HCT116 (cell line): ENCODE results near the gene IP6K3. TPM values are rescaled to one million over a fixed set of nuclear protein-coding genes. Genes with fewer than 3 reads are reported as not detected.

Source experiments
- ATAC-seq: fragments of 200-7000 bp; cut with Tn5 transposase; 2 replicates; pipeline ENCODE4 v1.9.1; 2020; ENCODE audit warnings: mild to moderate bottlenecking, moderate library complexity
- BruUV-seq: library from RNA; stranded (reverse); fragments of 400-500 nt; replicated peaks from 2 replicates; lab custom pipeline; 2021; lab: Mats Ljungman, UMichigan
- CTCF ChIA-PET: fragments of 300-600 bp; sonication (Branson Sonifier 250); formaldehyde crosslinking; loops from one replicate; lab custom pipeline; 2021; ENCODE audit warnings: antibody characterized with exemption; lab: Charles Lee
- POLR2A ChIA-PET: fragments of 300-600, 350-600 bp; sonication (Branson Sonifier 250); formaldehyde crosslinking; loops from one replicate; lab custom pipeline; 2021; ENCODE audit warnings: antibody characterized with exemption; lab: Charles Lee
- RAD21 ChIA-PET, 2 experiments: fragments of 300-600 bp; sonication (Branson Sonifier 250); formaldehyde crosslinking; loops; one replicate each; lab custom pipeline; 2023; ENCODE audit warnings: low total read pairs in 2 of 2; ENCODE audit not compliant: uncharacterized antibody in 2 of 2, unreplicated experiment in 2 of 2, low non-redundant PET in 1 of 2; lab: Charles Lee
- DNase-seq: peaks from one replicate; pipeline ENCODE4 v3.0.0-alpha.2; 2010; ENCODE audit warnings: low read depth, low spot score
- H2AFZ ChIP-seq: fragments of 200-600 bp; shearing (Covaris generic), sonication (generic); 2 replicates; pipeline ENCODE4 v1.6.1; 2017; ENCODE audit warnings: low read depth, mixed run types, mixed read lengths, antibody characterized with exemption, low read length; ENCODE audit not compliant: poor library complexity, severe bottlenecking
- H3K27ac ChIP-seq: 2 replicates; pipeline ENCODE4 v1.5.1; 2012; ENCODE audit warnings: low read depth, low read length
- H3K27me3 ChIP-seq: fragments of 200-600 bp; sonication (generic); 2 replicates; pipeline ENCODE4 v1.6.1; 2016; ENCODE audit warnings: mixed run types, low read length, mixed read lengths; ENCODE audit not compliant: insufficient read depth
- H3K36me3 ChIP-seq, 2 experiments: fragments of 200-500 bp in 1 of 2; fragments of 200-600 bp in 1 of 2; sonication (Bioruptor generic) in 1 of 2; sonication (generic) in 1 of 2; 2 replicates each; pipeline versions ENCODE4 v1.5.1 to v1.6.1; 2014 to 2016; ENCODE audit warnings: low read length in 2 of 2, inconsistent platforms in 1 of 2, mixed read lengths in 1 of 2, mixed run types in 1 of 2; ENCODE audit not compliant: insufficient read depth in 2 of 2, control insufficient read depth in 1 of 2
- H3K4me1 ChIP-seq, 2 experiments: fragments of 200-600 bp in 1 of 2; sonication (generic) in 1 of 2; 2 replicates each; pipeline versions ENCODE4 v1.5.1 to v1.6.1; 2012 to 2017; ENCODE audit warnings: low read length in 2 of 2, inconsistent platforms in 1 of 2, mild to moderate bottlenecking in 1 of 2, mixed read lengths in 1 of 2, mixed run types in 1 of 2, moderate library complexity in 1 of 2; ENCODE audit not compliant: insufficient read depth in 2 of 2, control insufficient read depth in 1 of 2
- H3K4me2 ChIP-seq: fragments of 200-600 bp; sonication (generic); 2 replicates; pipeline ENCODE4 v1.6.1; 2017; ENCODE audit warnings: mixed run types, low read length, mixed read lengths
- H3K4me3 ChIP-seq, 2 experiments: fragments of 200-600 bp in 1 of 2; sonication (generic) in 1 of 2; replicated peaks in 1 of 2; 2 replicates each; pipeline ENCODE4 v1.5.1; 2011 to 2016; ENCODE audit warnings: low read length in 2 of 2, control low read depth in 1 of 2, low read depth in 1 of 2, mild to moderate bottlenecking in 1 of 2, mixed read lengths in 1 of 2, mixed run types in 1 of 2
- H3K79me2 ChIP-seq: fragments of 200-600 bp; sonication (generic); 2 replicates; pipeline ENCODE4 v1.6.1; 2017; ENCODE audit warnings: mild to moderate bottlenecking, mixed run types, low read length, moderate library complexity, mixed read lengths; ENCODE audit not compliant: insufficient read depth
- H3K9ac ChIP-seq: fragments of 200-600 bp; sonication (generic); 2 replicates; pipeline ENCODE4 v1.6.1; 2016; ENCODE audit warnings: low read length, mixed read lengths
- H3K9me2 ChIP-seq: fragments of 200-600 bp; sonication (generic), shearing (Covaris generic); 2 replicates; pipeline ENCODE4 v1.6.1; 2017; ENCODE audit warnings: mixed run types, mild to moderate bottlenecking, moderate library complexity; ENCODE audit not compliant: insufficient read depth
- H3K9me3 ChIP-seq, 2 experiments: fragments of 200-500 bp in 1 of 2; fragments of 200-600 bp in 1 of 2; sonication (Bioruptor generic) in 1 of 2; sonication (generic) in 1 of 2; 2 replicates each; pipeline ENCODE4 v1.6.1; 2014 to 2017; ENCODE audit warnings: low read length in 2 of 2, mixed read lengths in 2 of 2, inconsistent platforms in 1 of 2, low read depth in 1 of 2, mild to moderate bottlenecking in 1 of 2, mixed run types in 1 of 2, moderate library complexity in 1 of 2; ENCODE audit not compliant: control insufficient read depth in 1 of 2, insufficient read depth in 1 of 2
- H4K20me1 ChIP-seq: fragments of 200-600 bp; sonication (generic), shearing (Covaris generic); 2 replicates; pipeline ENCODE4 v1.6.1; 2017; ENCODE audit warnings: mixed run types, mild to moderate bottlenecking, moderate library complexity; ENCODE audit not compliant: insufficient read depth
- EGR1 ChIP-seq: IDR thresholded peaks from 2 replicates; pipeline ENCODE4 v1.6.1; 2012; ENCODE audit warnings: low read depth
- ELF1 ChIP-seq: IDR thresholded peaks from 2 replicates; pipeline ENCODE4 v1.6.1; 2012; ENCODE audit warnings: low read depth, borderline replicate concordance
- REST ChIP-seq: IDR thresholded peaks from 2 replicates; pipeline ENCODE4 v1.6.1; 2012; ENCODE audit warnings: low read depth
- intact Hi-C: fragments of 100-400 bp; cut with micrococcal nuclease; formaldehyde crosslinking; loops from 2 replicates; pipeline ENCODE4 v1.10.0; 2022
- total RNA-seq: library from RNA; stranded (reverse); gene quantifications from one replicate; pipeline ENCODE4 v1.2.1, GENCODE V29; 2021; ENCODE audit not compliant: unreplicated experiment

IP6K3 gene
- total RNA-seq, 1 experiment from 2014 or later = not detected

DNA sequence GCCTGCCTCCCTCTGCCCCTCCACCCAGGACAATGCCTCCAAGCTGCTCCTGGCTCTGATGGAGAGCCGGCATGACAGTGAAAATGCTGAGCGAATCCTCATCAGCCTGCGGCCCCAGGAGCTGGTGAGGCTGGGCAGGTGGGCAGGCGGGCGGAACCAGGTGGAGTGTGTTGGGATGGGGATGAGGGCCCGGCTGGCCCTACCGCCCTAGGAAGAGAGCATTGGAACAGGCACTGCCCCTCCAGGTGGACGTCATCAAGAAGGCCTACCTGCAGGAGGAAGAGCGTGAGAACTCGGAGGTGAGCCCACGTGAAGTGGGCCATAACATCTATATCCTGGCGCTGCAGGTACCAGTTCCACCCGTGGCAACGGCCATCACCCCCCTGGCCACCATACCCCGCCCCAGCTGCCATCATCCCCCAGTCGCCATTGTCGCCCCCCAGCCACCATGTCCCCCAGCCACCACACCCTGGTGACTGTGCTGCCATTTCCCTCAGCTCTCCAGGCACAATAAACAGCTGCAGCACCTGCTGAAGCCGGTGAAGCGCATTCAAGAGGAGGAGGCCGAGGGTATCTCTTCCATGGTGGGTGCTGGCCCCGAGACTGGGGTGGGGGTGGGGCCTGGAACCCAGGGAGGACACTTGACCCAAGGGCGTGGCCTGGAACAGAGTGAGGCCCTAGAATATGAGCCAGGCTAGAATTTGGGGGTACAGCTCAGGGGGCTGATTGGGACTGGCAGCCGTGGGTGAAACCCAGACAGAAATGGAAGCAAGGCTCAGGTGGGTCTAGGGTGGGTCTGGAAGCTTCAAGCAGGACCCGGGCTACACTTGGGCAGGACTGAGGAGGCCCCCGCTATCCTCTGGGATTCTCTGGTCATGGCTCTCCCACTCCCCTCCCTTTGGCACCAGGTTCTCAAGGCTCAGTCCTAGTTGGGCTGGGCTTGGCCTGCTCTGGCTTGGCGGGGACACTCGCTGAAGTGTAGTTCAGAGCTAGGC, 59.4 kb downstream of the IP6K3 start:
- Histone ChIP-seq H3K36me3 (peaks cover 22 to 75% of the 10 kb centered on the region in 2 experiments), H4K20me1 (no peaks in the 10 kb centered on the region), H3K27me3 (no peaks in the 10 kb centered on the region)
- TF ChIP-seq EGR1 (no peak), REST (no peak), ELF1 (no peak)
- TF ChIP-seq, all 23 proteins: peak for 0
- RAD21 ChIA-PET = no interaction called here
- CTCF ChIA-PET = no interaction called here
- H3K4me2 ChIP-seq = no peak overlapping the region
- DNase-seq (no peak), ATAC-seq (no peak)
- no peaks in the 10 kb centered on the region for H3K4me1 ChIP-seq
- no peaks in the 10 kb centered on the region for H3K79me2 ChIP-seq
- no peak overlapping the region for H3K4me3 ChIP-seq
- no TSS peak for BruUV-seq
- H2AFZ ChIP-seq = no peak overlapping the region
- no peak overlapping the region for H3K9ac ChIP-seq
- POLR2A ChIA-PET = no interaction called here
- no peak overlapping the region for H3K27ac ChIP-seq
- H3K9me3 ChIP-seq = no peaks in the 10 kb centered on the region
- intact Hi-C loops = no loop called here
- H3K9me2 ChIP-seq = no peaks in the 10 kb centered on the region
